Activated gamma-delta T cell treated with Interleukin-2 at 50 U/mL for 16 hours (primary cell): Measurements from ENCODE around the gene SMPX.

Experiments
- DNase-seq: peaks from one replicate; pipeline ENCODE4 v3.0.0-alpha.2; 2020

SMPX gene

GRCh38 chrX:21711129-21711847 lies 46.6 kb downstream of the SMPX start:
- DNase-seq: no peak

GRCh38 chrX:21708116-21708515 lies 49.8 kb downstream of the SMPX start:
- no peak for DNase-seq

GRCh38 chrX:21705225-21705624 lies 52.7 kb downstream of the SMPX start:
- DNase-seq: no peak

- DNase-seq: no peak
Observed at GRCh38 chrX:21702725-21703124, 55.2 kb downstream of the SMPX start.

- no peak for DNase-seq
Observed at GRCh38 chrX:21700967-21701366, 56.9 kb downstream of the SMPX start.

- DNase-seq: no peak
Observed at GRCh38 chrX:21700275-21700674, 57.6 kb downstream of the SMPX start.

GRCh38 chrX:21699136-21699535 lies 58.8 kb downstream of the SMPX start:
- no peak for DNase-seq

- no peak for DNase-seq
Observed at GRCh38 chrX:21698272-21698671, 59.6 kb downstream of the SMPX start.

GRCh38 chrX:21691512-21692018 lies 66.4 kb downstream of the SMPX start:
- DNase-seq: no peak

- no peak for DNase-seq
Observed at GRCh38 chrX:21683941-21684340, 74.0 kb downstream of the SMPX start.

- no peak for DNase-seq
Observed at GRCh38 chrX:21678048-21678612, 79.8 kb downstream of the SMPX start.

- no peak for DNase-seq
Observed at GRCh38 chrX:21675931-21676330, 82.0 kb downstream of the SMPX start.

GRCh38 chrX:21674430-21675186 lies 83.3 kb downstream of the SMPX start:
- no peak for DNase-seq

- DNase-seq: no peak
Observed at GRCh38 chrX:21666679-21667078, 91.2 kb downstream of the SMPX start.

- DNase-seq: no peak
Observed at GRCh38 chrX:21666252-21666651, 91.7 kb downstream of the SMPX start.

- DNase-seq: no peak
Observed at GRCh38 chrX:21662761-21663160, 95.2 kb downstream of the SMPX start.

GRCh38 chrX:21661316-21661715 lies 96.6 kb downstream of the SMPX start:
- no peak for DNase-seq

- DNase-seq: no peak
Observed at GRCh38 chrX:21660156-21660555, 97.8 kb downstream of the SMPX start.

GRCh38 chrX:21659320-21659719 lies 98.6 kb downstream of the SMPX start:
- no peak for DNase-seq

GRCh38 chrX:21658746-21659145 lies 99.2 kb downstream of the SMPX start:
- no peak for DNase-seq

- no peak for DNase-seq
Observed at GRCh38 chrX:21658152-21658737, 99.7 kb downstream of the SMPX start, which contains the start of gene KLHL34. Gene KLHL34, minus strand, starts transcription at chrX:21658330. Its CDS starts 542 bp downstream, at chrX:21657788.

GRCh38 chrX:21657318-21658151 lies 100.4 kb downstream of the SMPX start:
- no peak for DNase-seq
